GM21576 (cell line): Measurements from ENCODE around the gene SLC1A2.

Experiments used
- ATAC-seq: cut with Tn5 transposase; IDR thresholded peaks from one replicate; pipeline ENCODE4 v1.9.1; 2021; ENCODE audit warnings: mild to moderate bottlenecking, moderate library complexity; ENCODE audit not compliant: unreplicated experiment

Gene SLC1A2

GRCh38 chr11:35419184-35419829 is at the start of gene SLC1A2:
Gene SLC1A2 (minus strand): TSS chr11:35419558. CDS start chr11:35418966, 592 bp downstream.
- ATAC-seq: no peak

- ATAC-seq: no peak
These were observed 46.7 kb upstream of the SLC1A2 start for GRCh38 chr11:35466058-35466457.

GRCh38 chr11:35464308-35464707 is 45.0 kb upstream of the SLC1A2 start:
- no peak for ATAC-seq

GRCh38 chr11:35463331-35463751 is 44.0 kb upstream of the SLC1A2 start:
- no peak for ATAC-seq

GRCh38 chr11:35461917-35462538 is 42.7 kb upstream of the SLC1A2 start:
- no peak for ATAC-seq

GRCh38 chr11:35459489-35459888 is 40.1 kb upstream of the SLC1A2 start:
- no peak for ATAC-seq

- ATAC-seq: no peak
These were observed 39.5 kb upstream of the SLC1A2 start for GRCh38 chr11:35458846-35459245.

GRCh38 chr11:35454362-35454761 is 35.0 kb upstream of the SLC1A2 start:
- ATAC-seq: no peak

GRCh38 chr11:35436581-35437250 is 17.4 kb upstream of the SLC1A2 start:
- no peak for ATAC-seq

GRCh38 chr11:35433588-35433987 is 14.2 kb upstream of the SLC1A2 start:
- no peak for ATAC-seq

GRCh38 chr11:35432464-35432863 is 13.1 kb upstream of the SLC1A2 start:
- no peak for ATAC-seq

- ATAC-seq: no peak
These were observed 7.7 kb upstream of the SLC1A2 start for GRCh38 chr11:35427071-35427470.

- ATAC-seq: no peak
These were observed 7.0 kb upstream of the SLC1A2 start for GRCh38 chr11:35426351-35426750.

- no peak for ATAC-seq
These were observed 6.3 kb upstream of the SLC1A2 start for GRCh38 chr11:35425603-35426212.

GRCh38 chr11:35424157-35424940 is 5.0 kb upstream of the SLC1A2 start:
- ATAC-seq: no peak

- no peak for ATAC-seq
These were observed 1.0 kb upstream of the SLC1A2 start for GRCh38 chr11:35420371-35420770.

- no peak for ATAC-seq
These were observed 524 bp upstream of the SLC1A2 start for GRCh38 chr11:35419830-35420333.

- ATAC-seq: no peak
These were observed 825 bp downstream of the SLC1A2 start for GRCh38 chr11:35418282-35419183.

GRCh38 chr11:35415487-35415886 is 3.9 kb downstream of the SLC1A2 start:
- ATAC-seq: no peak

GRCh38 chr11:35414776-35415175 is 4.6 kb downstream of the SLC1A2 start:
- no peak for ATAC-seq
